Stomach (tissue), 4 donors: Measurements from ENCODE around the gene RNPEPL1.

ENCODE experiments used
- CTCF ChIP-seq, 7 experiments: fragments of 450-650 bp in 4 of 7; fragments of 200-600 bp in 3 of 7; sonication (generic) in 3 of 7; IDR thresholded peaks; one replicate each; pipeline ENCODE4 v1.5.1; 2016 to 2019; ENCODE audit warnings: antibody characterized with exemption in 7 of 7, control low read depth in 2 of 7, mild to moderate bottlenecking in 1 of 7
- POLR2A ChIP-seq, 4 donors: fragments of 450-650 bp; IDR thresholded peaks; one replicate each; pipeline ENCODE4 v1.6.1; 2016; ENCODE audit warnings: antibody characterized with exemption in 4 of 4, control low read depth in 2 of 4, mild to moderate bottlenecking in 1 of 4, moderate library complexity in 1 of 4
- POLR2AphosphoS5 ChIP-seq, 3 donors: sonication (generic); formaldehyde crosslinking; IDR thresholded peaks; one replicate each; pipeline ENCODE4 v1.6.1; 2016; ENCODE audit warnings: antibody characterized with exemption in 3 of 3

- no peak for TF ChIP-seq CTCF (IDR thresholded peaks at IDR 0.05)
- no peak for TF ChIP-seq POLR2AphosphoS5 (IDR thresholded peaks at IDR 0.05)
- no peak for TF ChIP-seq POLR2A (IDR thresholded peaks at IDR 0.05)
Observed at GRCh38 chr2:240574386-240575100, 6.3 kb downstream of the RNPEPL1 start.
